ENCODE measurements around the gene RECK.

The RECK gene

DNA sequence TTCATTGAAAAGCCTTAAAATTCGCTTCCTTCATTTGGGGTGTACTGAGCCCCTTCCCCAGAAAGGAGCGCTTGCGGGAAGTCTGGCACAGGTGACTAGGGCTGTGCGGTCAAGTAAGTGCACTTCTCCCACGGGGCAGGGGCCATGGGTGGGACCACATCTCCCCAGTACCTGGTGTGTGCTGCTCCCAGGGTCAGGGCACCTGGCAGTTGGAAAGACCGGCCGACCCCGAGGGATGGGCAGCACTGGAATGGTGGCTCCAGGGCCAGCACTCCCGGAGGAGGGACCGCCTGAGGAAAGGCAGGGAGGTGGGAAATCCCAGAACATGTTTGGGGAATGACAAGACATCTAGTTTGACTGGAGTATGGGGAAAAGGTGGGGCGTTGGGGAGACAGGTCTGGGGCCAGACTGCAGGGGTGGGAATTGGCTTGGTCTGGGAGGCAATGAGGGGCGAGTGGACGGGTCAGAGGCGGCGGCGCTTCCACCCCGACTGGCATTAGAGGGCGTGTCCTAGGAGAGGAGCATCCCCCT lies 99.1 kb downstream of the RECK start:
- H3K27ac ChIP-seq: peak overlapping the region; percentile 60; the same call in 1 of the 2 replicates
- no peak for TF ChIP-seq ZFX (IDR thresholded peaks at IDR 0.05)
- TF ChIP-seq, protein P1, sequence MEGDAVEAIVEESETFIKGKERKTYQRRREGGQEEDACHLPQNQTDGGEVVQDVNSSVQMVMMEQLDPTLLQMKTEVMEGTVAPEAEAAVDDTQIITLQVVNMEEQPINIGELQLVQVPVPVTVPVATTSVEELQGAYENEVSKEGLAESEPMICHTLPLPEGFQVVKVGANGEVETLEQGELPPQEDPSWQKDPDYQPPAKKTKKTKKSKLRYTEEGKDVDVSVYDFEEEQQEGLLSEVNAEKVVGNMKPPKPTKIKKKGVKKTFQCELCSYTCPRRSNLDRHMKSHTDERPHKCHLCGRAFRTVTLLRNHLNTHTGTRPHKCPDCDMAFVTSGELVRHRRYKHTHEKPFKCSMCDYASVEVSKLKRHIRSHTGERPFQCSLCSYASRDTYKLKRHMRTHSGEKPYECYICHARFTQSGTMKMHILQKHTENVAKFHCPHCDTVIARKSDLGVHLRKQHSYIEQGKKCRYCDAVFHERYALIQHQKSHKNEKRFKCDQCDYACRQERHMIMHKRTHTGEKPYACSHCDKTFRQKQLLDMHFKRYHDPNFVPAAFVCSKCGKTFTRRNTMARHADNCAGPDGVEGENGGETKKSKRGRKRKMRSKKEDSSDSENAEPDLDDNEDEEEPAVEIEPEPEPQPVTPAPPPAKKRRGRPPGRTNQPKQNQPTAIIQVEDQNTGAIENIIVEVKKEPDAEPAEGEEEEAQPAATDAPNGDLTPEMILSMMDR (conservative IDR thresholded peaks at IDR 0.05): no peak

DNA sequence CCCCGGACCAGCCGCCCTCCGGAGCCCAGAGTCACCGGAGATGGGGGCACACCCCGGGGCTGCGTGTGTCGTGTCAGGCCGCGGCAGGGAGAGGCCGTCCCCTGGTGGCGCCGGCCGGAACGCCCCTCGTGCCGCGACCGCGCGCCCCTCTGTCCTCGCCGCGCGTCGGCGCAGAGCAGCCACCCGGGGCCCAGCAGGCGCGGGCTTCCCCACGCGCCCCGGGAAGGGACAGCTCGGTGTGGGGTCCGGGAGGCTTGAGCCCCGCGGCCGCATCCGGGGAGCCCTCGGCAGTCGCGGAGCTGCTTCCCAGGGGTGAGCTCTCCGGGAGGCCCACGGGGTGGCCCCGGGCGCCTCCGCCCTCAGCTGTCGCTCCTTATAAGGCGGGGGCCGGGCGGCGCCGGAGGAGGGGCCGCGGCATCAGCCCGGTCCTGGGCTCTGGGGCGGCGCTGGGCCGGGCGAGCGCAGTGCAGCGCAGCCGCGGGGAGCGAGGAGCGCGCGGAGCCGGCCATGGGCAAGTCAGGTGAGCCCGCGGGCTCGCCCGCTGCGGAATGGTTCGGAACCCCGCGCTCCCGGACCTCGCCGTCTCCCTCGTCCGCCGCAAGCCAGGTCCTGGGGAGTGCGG lies 99.7 kb downstream of the RECK start, which contains the start of gene GLIPR2:
GLIPR2 (plus strand) TSS at position 462 of the 622 bp plus-strand sequence; CDS start at position 508, 46 bp downstream.
- TF ChIP-seq, protein P1 (conservative IDR thresholded peaks at IDR 0.05): no peak; the same call in 1 of the 2 replicates
- 0 out of 2 replicates have a peak, but pooled peaks have one; percentile 13 for TF ChIP-seq ZFX (IDR thresholded peaks at IDR 0.05)
- peak within 1 kb of the TSS; percentile 60 for H3K27ac ChIP-seq

GRCh38 chr9:36136894-36137391 lies 100.2 kb downstream of the RECK start:
- H3K27ac ChIP-seq: peak overlapping the region; percentile 60

DNA sequence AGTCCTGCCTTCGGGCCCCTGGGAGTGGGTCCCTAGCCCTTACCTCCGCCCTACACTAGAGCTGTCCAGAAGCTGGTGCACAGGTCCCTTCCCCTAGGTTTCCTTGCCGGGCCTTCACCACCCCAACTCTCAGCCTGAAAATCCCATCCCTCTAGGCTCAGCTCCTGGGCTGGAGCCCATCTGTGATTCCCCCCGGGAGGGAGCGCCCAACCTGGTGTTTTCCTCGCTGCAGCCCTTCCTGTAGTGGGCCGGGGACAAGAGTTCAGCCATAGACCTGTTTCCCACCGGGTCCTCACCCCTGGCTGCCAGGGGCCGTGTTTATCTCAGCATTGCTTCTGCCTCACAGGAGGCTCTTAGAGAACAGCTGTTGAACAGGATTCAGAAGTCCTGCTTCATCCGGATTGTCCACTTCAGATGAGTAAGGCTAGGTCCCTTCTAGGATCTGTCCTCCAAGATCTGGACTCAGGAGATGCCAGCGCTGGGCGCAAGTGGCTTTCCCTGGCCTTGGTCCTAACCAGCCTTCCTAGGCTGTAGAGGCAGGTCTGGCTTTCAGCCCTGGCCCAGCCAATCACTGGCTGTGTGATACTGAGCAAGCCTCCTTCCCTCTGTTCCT lies 100.8 kb downstream of the RECK start:
- no peak overlapping the region; the same call in 1 of the 2 replicates for H3K27ac ChIP-seq
- TF ChIP-seq, protein P1 (conservative IDR thresholded peaks at IDR 0.05): no peak
- TF ChIP-seq ZFX (IDR thresholded peaks at IDR 0.05): no peak

More at GRCh38 chr9:36136894-36137391, 100.2 kb downstream of the RECK start:
- TF ChIP-seq, protein P1 (conservative IDR thresholded peaks at IDR 0.05): no peak

- H3K27ac ChIP-seq: no peak overlapping the region
Measured at GRCh38 chr9:36138496-36138895, 101.8 kb downstream of the RECK start.

GRCh38 chr9:36138901-36139300 lies 102.2 kb downstream of the RECK start:
- TF ChIP-seq, protein P1 (conservative IDR thresholded peaks at IDR 0.05): no peak
- no peak for TF ChIP-seq ZFX (IDR thresholded peaks at IDR 0.05)

More at GRCh38 chr9:36138496-36138895, 101.8 kb downstream of the RECK start:
- no peak for TF ChIP-seq ZFX (IDR thresholded peaks at IDR 0.05)
- TF ChIP-seq, protein P1 (conservative IDR thresholded peaks at IDR 0.05): no peak

More at GRCh38 chr9:36138901-36139300, 102.2 kb downstream of the RECK start:
- no peak overlapping the region for H3K27ac ChIP-seq
